Measurements from ENCODE around the gene TGM2. TPM values are rescaled to one million over a fixed set of nuclear protein-coding genes. Genes with fewer than 3 reads are reported as not detected.

TGM2 gene
- total RNA-seq, 1 donor from 2014 or later = 5.5 TPM

- no peak for TF ChIP-seq CTCF (IDR thresholded peaks at IDR 0.05; ENCODE audit: insufficient read depth, low read length, severe bottlenecking)
- H3K27me3 ChIP-seq (ENCODE audit: control insufficient read depth, insufficient read depth, low read length) = no peaks in the 10 kb centered on the region
- no peaks in the 10 kb centered on the region for H3K36me3 ChIP-seq (ENCODE audit: control insufficient read depth, insufficient read depth, low read length)
- DNase-seq (ENCODE audit: low read depth) (no peak), FAIRE-seq (no peak)
- peak overlapping the region; percentile 24 for H3K4me3 ChIP-seq (ENCODE audit: low read depth, low read length)
These were observed 414 bp downstream of the TGM2 start for GRCh38 chr20:38164624-38165088.

GRCh38 chr20:38164069-38164468 is 1.0 kb downstream of the TGM2 start:
- TF ChIP-seq CTCF (IDR thresholded peaks at IDR 0.05; ENCODE audit: insufficient read depth, low read length, severe bottlenecking) = no peak
- FAIRE-seq = no peak
- Histone ChIP-seq H3K27me3 (ENCODE audit: control insufficient read depth, insufficient read depth, low read length) (no peaks in the 10 kb centered on the region), H3K36me3 (ENCODE audit: control insufficient read depth, insufficient read depth, low read length) (no peaks in the 10 kb centered on the region), H3K4me3 (ENCODE audit: low read depth, low read length) (no peak overlapping the region)
- no peak for DNase-seq (ENCODE audit: low read depth)

GRCh38 chr20:38162878-38163875 is 1.9 kb downstream of the TGM2 start:
- H3K36me3 ChIP-seq (ENCODE audit: control insufficient read depth, insufficient read depth, low read length) = no peaks in the 10 kb centered on the region
- no peak for TF ChIP-seq CTCF (IDR thresholded peaks at IDR 0.05; ENCODE audit: insufficient read depth, low read length, severe bottlenecking)
- no peak for DNase-seq (ENCODE audit: low read depth)
- no peaks in the 10 kb centered on the region for H3K27me3 ChIP-seq (ENCODE audit: control insufficient read depth, insufficient read depth, low read length)
- FAIRE-seq = no peak
- H3K4me3 ChIP-seq (ENCODE audit: low read depth, low read length) = no peak overlapping the region

GRCh38 chr20:38162149-38162548 is 2.9 kb downstream of the TGM2 start:
- Histone ChIP-seq H3K36me3 (ENCODE audit: control insufficient read depth, insufficient read depth, low read length) (no peaks in the 10 kb centered on the region), H3K4me3 (ENCODE audit: low read depth, low read length) (no peak overlapping the region), H3K27me3 (ENCODE audit: control insufficient read depth, insufficient read depth, low read length) (no peaks in the 10 kb centered on the region)
- DNase-seq (ENCODE audit: low read depth) = no peak
- no peak for FAIRE-seq
- TF ChIP-seq CTCF (IDR thresholded peaks at IDR 0.05; ENCODE audit: insufficient read depth, low read length, severe bottlenecking) = no peak

- no peaks in the 10 kb centered on the region for H3K27me3 ChIP-seq (ENCODE audit: control insufficient read depth, insufficient read depth, low read length)
- no peak for FAIRE-seq
- DNase-seq (ENCODE audit: low read depth) = no peak
- H3K36me3 ChIP-seq (ENCODE audit: control insufficient read depth, insufficient read depth, low read length) = no peaks in the 10 kb centered on the region
- H3K4me3 ChIP-seq (ENCODE audit: low read depth, low read length) = no peak overlapping the region
- no peak for TF ChIP-seq CTCF (IDR thresholded peaks at IDR 0.05; ENCODE audit: insufficient read depth, low read length, severe bottlenecking)
These were observed 3.7 kb downstream of the TGM2 start for GRCh38 chr20:38161412-38161774.

Data from bronchial epithelial cell (primary cell).